GM10248 (cell line): ENCODE data around the gene IGFN1.

Source experiments
- CTCF ChIA-PET: fragments of 300-600 bp; sonication (Branson Sonifier 250); formaldehyde crosslinking; extraction: SDS; loops from one replicate; lab custom pipeline; 2021; ENCODE audit warnings: antibody characterized with exemption; lab: Yijun Ruan, JAX
- POLR2A ChIA-PET: fragments of 350-650 bp; sonication (Branson Sonifier 250); formaldehyde crosslinking; extraction: SDS; loops from one replicate; lab custom pipeline; 2020; ENCODE audit warnings: antibody characterized with exemption; lab: Yijun Ruan, JAX
- DNase-seq: peaks from one replicate; pipeline ENCODE4 v3.0.0; 2012; ENCODE audit errors: extremely low spot score
- CTCF ChIP-seq: IDR thresholded peaks from 2 replicates; pipeline ENCODE4 v1.5.1; 2012; ENCODE audit warnings: mild to moderate bottlenecking, low read depth; ENCODE audit errors: extremely low read depth, missing control alignments, control extremely low read depth

The IGFN1 gene

DNA sequence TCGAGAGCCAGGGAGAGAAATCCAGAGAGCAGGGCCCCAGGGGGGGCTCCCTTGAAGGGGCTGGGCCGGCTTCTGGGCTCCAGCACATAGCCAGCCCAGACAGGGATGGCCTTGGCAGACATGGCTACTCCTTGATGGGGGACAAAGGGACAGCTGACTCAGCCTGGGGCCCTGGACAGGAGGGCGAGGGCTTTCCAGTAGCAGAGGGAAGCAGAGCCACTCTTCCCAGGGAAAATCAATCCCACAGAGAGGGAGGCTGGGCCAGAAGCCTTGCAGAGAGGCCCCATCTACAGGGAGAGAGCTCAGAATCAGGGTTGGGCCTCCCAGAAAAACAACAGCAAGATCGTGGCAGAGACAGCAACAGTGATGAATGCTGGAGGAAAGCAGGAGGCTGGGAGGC, 15.6 kb downstream of the IGFN1 start:
- ChIA-PET CTCF (interaction anchor here (2.4 kb wide), 1 partner anchor 16 kb away, joined by 12 read pairs; no protein-coding TSS in a partner anchor), POLR2A (interaction anchor here (1.1 kb wide), 1 partner anchor 63 kb away, joined by 3 read pairs; no protein-coding TSS in a partner anchor)
- no peak for DNase-seq
- TF ChIP-seq CTCF = no peak

DNA sequence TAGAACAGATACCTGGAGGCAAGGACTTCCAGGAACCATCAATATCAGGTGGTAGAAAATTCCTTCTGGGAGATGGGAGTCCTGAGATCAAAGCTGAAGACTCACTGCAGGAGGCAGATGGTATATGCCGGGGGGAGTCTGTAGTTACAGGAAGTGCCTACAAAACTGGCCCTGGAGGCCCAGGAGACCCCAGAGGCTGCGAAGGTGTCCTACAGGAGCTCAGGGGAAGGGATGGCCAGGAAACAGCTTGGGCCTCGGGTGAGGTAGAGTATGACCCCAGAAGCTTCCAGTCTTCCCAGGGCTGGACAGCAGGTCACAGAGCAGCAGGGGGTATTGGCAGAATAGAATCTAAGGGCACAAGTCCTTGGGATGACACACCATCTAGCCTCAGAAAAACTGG, 16.4 kb downstream of the IGFN1 start:
- ChIA-PET POLR2A (interaction anchor here (1.1 kb wide), 1 partner anchor 64 kb away, joined by 3 read pairs; no protein-coding TSS in a partner anchor), CTCF (interaction anchor here (1.1 to 2.4 kb wide), 2 partner anchors 16 to 235 kb away, joined by 3 to 12 read pairs; no protein-coding TSS in a partner anchor)
- no peak for TF ChIP-seq CTCF
- DNase-seq = no peak

DNA sequence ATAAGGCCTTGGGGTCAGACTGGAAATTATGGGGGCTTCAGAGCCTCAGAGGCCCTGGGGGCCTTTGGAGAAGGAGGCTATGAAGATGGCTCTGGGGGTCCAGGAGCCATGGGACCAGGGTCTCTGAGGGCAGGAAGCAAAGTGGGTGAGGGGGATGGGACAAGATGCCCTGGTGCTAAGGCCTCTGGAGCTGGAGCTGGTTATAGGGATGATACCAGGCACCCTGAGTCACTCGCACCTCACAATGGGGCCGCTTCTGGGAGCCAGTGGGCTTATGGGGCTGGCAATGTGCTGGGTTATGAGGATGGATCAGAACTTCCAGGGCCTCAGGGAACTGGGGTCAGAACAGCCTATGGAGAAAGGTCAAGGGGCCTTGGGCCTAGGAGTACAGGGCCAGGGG, 17.6 kb downstream of the IGFN1 start:
- no peak for TF ChIP-seq CTCF
- DNase-seq = no peak
- ChIA-PET CTCF (interaction anchor here (2.4 kb wide), 1 partner anchor 14 kb away, joined by 12 read pairs; no protein-coding TSS in a partner anchor), POLR2A (no interaction called here)

DNA sequence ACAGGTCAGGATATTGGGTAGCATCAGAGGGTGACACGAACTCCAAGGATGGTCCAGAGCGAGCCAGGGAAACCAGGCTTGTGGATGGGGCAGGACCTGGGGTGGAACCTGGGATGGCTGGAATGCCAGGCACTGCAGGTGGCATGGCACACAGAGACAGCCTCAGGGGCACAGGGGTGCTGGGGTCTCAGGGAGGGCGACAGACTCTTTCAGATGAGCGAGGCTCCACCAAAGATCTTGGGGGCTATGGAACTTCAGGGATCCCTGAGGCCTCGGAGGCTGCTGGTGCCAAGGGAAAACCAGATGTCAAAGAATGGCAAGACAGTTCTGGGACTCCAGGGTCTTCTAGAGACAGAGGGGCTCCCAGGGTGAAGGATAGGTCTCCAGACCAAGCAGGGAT, 21.4 kb downstream of the IGFN1 start:
- ChIA-PET POLR2A (no interaction called here), CTCF (no interaction called here)
- DNase-seq = no peak

GRCh38 chr1:201212461-201213055, 21.9 kb downstream of the IGFN1 start:
- ChIA-PET POLR2A (no interaction called here), CTCF (interaction anchor here (1.1 kb wide), 1 partner anchor 10 kb away, joined by 6 read pairs; no protein-coding TSS in a partner anchor)
- TF ChIP-seq CTCF = no peak
- DNase-seq = no peak

More for the DNA sequence above, 21.4 kb downstream of the IGFN1 start:
- no peak for TF ChIP-seq CTCF

- no peak for TF ChIP-seq CTCF
- no peak for DNase-seq
- CTCF ChIA-PET = interaction anchor here (1.1 kb wide), 1 partner anchor 10 kb away, joined by 6 read pairs; no protein-coding TSS in a partner anchor
- POLR2A ChIA-PET = no interaction called here
Observed at GRCh38 chr1:201213106-201213770, 22.6 kb downstream of the IGFN1 start.
